Measurements from ENCODE around the gene MAP7D3. TPM values are rescaled to one million over a fixed set of nuclear protein-coding genes. Genes with fewer than 3 reads are reported as not detected.

MAP7D3 gene
- total and polyA plus RNA-seq, 5 donors: 5.9 to 13.8 (median 11.3) TPM

GRCh38 chrX:136165406-136165805 lies 85.8 kb downstream of the MAP7D3 start:
- no peaks in the 10 kb centered on the region for H3K9me3 ChIP-seq (ENCODE audit: control insufficient read depth, low read length)
- no peak overlapping the region for H3K27ac ChIP-seq (ENCODE audit: low read length)
- no peaks in the 10 kb centered on the region for H3K27me3 ChIP-seq (ENCODE audit: control insufficient read depth, insufficient read depth)
- peaks cover 6% of the 10 kb centered on the region for H3K4me1 ChIP-seq (ENCODE audit: control insufficient read depth, insufficient read depth, low read length)
- intact Hi-C loops (cut with DNase I): loop anchor here in 2 of 4 donors (5.0 to 10.0 kb wide), 3 partner anchors 42 to 141 kb away; no protein-coding TSS in a partner anchor
- WGBS: 45% methylated on average over 3 of the region's 3 CpGs
- ATAC-seq (no peak), DNase-seq (no peak)
- no peak overlapping the region for H3K4me3 ChIP-seq (ENCODE audit: low read length)

GRCh38 chrX:136163689-136164088 lies 87.5 kb downstream of the MAP7D3 start:
- Histone ChIP-seq H3K27ac (ENCODE audit: low read length) (peak overlapping the region; percentile 78), H3K4me1 (ENCODE audit: control insufficient read depth, insufficient read depth, low read length) (peaks cover 6% of the 10 kb centered on the region), H3K9me3 (ENCODE audit: control insufficient read depth, low read length) (no peaks in the 10 kb centered on the region), H3K27me3 (ENCODE audit: control insufficient read depth, insufficient read depth) (no peaks in the 10 kb centered on the region), H3K4me3 (ENCODE audit: low read length) (no peak overlapping the region)
- no peak for DNase-seq
- ATAC-seq: no peak
- intact Hi-C loops (cut with DNase I): loop anchor here in 3 of 4 donors (2.0 to 10.0 kb wide), 3 partner anchors 129 to 139 kb away; no protein-coding TSS in a partner anchor
- WGBS: 77% methylated on average over 1 of the region's 1 CpG

Other genes starting within 250 kb of the MAP7D3 start
- gene FHL1, start 103.9 kb downstream of the MAP7D3 start, total RNA-seq: 100 to 1,000 TPM; 255 to 871 (median 312) TPM
- 442 TPM for gene FHL1, start 103.9 kb downstream of the MAP7D3 start, polyA plus RNA-seq
- not detected for gene ADGRG4, start 49.6 kb upstream of the MAP7D3 start, total RNA-seq
- gene ADGRG4, start 49.6 kb upstream of the MAP7D3 start, polyA plus RNA-seq: not detected
- not detected for gene BRS3, start 236.5 kb upstream of the MAP7D3 start, total RNA-seq
- gene BRS3, start 236.5 kb upstream of the MAP7D3 start, polyA plus RNA-seq: not detected
- gene HTATSF1, start 246.2 kb upstream of the MAP7D3 start, total RNA-seq: 10 to 100 TPM; 53.5 to 61.6 (median 56.7) TPM
- 60.0 TPM for gene HTATSF1, start 246.2 kb upstream of the MAP7D3 start, polyA plus RNA-seq